Measurements from ENCODE around the gene FBLN2. TPM values are rescaled to one million over a fixed set of nuclear protein-coding genes. Genes with fewer than 3 reads are reported as not detected.
"Not testable (repeated sequence)": the region's sequence is repeated elsewhere in the genome, so short reads cannot be mapped to it uniquely, and the experiment has no call there.

Gene FBLN2
- total and polyA plus RNA-seq, 2 of the 4 experiments (the other 2 are of a cell fraction), result 11.8 to 60.8 TPM

DNA sequence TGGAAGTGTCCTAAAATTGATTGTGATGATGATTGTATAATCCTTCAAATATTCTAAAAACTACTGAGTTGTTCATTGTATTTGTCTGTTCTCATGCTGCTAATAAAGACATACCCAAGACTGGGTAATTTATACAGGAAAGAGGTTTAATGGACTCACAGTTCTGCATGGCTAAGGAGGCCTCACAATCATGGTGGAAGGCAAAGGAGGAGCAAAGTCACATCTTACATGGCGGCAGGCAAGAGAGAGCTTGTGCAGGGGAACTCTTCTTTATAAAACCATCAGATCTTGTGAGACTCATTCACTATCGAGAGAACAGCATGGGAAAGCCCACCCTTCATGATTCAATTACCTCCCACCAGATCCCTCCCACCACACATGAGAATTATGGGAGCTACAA is 27.2 kb upstream of the FBLN2 start:
- H2BK20ac ChIP-seq (ENCODE audit: low read depth, low read length); H3K4me2 ChIP-seq (ENCODE audit: low read depth, low read length); ATAC-seq (ENCODE audit: low read depth); H3K27me3 ChIP-seq (ENCODE audit: control insufficient read depth, insufficient read depth, low read length); intact Hi-C loops (cut with micrococcal nuclease); H3K4me3 ChIP-seq (ENCODE audit: insufficient read depth, low read depth, low read length); H4K91ac ChIP-seq (ENCODE audit: insufficient read depth, low read depth, low read length); H3K9me3 ChIP-seq (ENCODE audit: control insufficient read depth, insufficient read depth, low read length); H3K36me3 ChIP-seq (ENCODE audit: control insufficient read depth, insufficient read depth, low read length); H3K18ac ChIP-seq (ENCODE audit: low read depth, low read length); H2BK120ac ChIP-seq (ENCODE audit: low read depth, low read length); H3K56ac ChIP-seq (ENCODE audit: extremely low read depth, insufficient read depth, low read length); H3K4me1 ChIP-seq (ENCODE audit: control insufficient read depth, insufficient read depth, low read length); H3K9me1 ChIP-seq (ENCODE audit: insufficient read depth, low read length); H3K23ac ChIP-seq (ENCODE audit: low read depth, low read length); H3K27ac ChIP-seq (ENCODE audit: insufficient read depth, low read length); H3K9ac ChIP-seq (ENCODE audit: low read depth, low read length); H4K5ac ChIP-seq (ENCODE audit: low read depth, low read length); H2AK5ac ChIP-seq (ENCODE audit: low read depth, low read length); H3K4ac ChIP-seq (ENCODE audit: low read depth, low read length); dilution Hi-C loops (cut with HindIII; ENCODE audit: low sequenced_read_pairs, unreplicated experiment); DNase-seq; in situ Hi-C loops (cut with MboI; ENCODE audit: low sequenced_read_pairs); H4K20me1 ChIP-seq (ENCODE audit: insufficient read depth, low read length); H2AK9ac ChIP-seq (replicated peaks; ENCODE audit: low read depth, low read length, poor library complexity); H2AFZ ChIP-seq (replicated peaks; ENCODE audit: low read length, poor library complexity); H4K8ac ChIP-seq (ENCODE audit: low read depth in 2 of 2, low read length in 2 of 2); H2BK5ac ChIP-seq (ENCODE audit: low read depth, low read length, poor library complexity, severe bottlenecking); BruUV-seq (replicated peaks); H3K14ac ChIP-seq (replicated peaks; ENCODE audit: low read depth, low read length); H3K79me1 ChIP-seq (ENCODE audit: low read depth in 1 of 2, low read length in 2 of 2); H2BK15ac ChIP-seq (ENCODE audit: low read depth, low read length); POLR2A ChIA-PET (ENCODE audit: unreplicated experiment): not testable (repeated sequence)
- CTCF ChIA-PET, result interaction anchor here (0.7 kb wide), 1 partner anchor 20 kb away, joined by 3 read pairs; no protein-coding TSS in a partner anchor
- no CpG with 5 or more reads among the region's 2 CpGs for WGBS, 2 experiments (ENCODE audit: extremely low coverage in 2 of 2, insufficient read length in 1 of 2)

Data from IMR-90 (cell line).